ENCODE results near the gene CHURC1. TPM values are rescaled to one million over a fixed set of nuclear protein-coding genes. Genes with fewer than 3 reads are reported as not detected.

Gene CHURC1
- total and polyA plus RNA-seq, 2 donors (not counting 1 experiment from before 2014, with no cell fraction given): 29.7 to 77.1 TPM

GRCh38 chr14:64958201-64958600 is 43.9 kb downstream of the CHURC1 start:
- no peaks in the 10 kb centered on the region for H3K4me1 ChIP-seq (ENCODE audit: control insufficient read depth in 2 of 2, insufficient read depth in 2 of 2, low read length in 2 of 2)
- no peak for TF ChIP-seq CTCF (IDR thresholded peaks at IDR 0.05)
- TF ChIP-seq EZH2 (IDR thresholded peaks at IDR 0.05; ENCODE audit: borderline replicate concordance, insufficient read depth, low read depth, low read length, poor library complexity, severe bottlenecking): no peak
- no peak overlapping the region for H3K9ac ChIP-seq (ENCODE audit: low read length)
- H3K4me3 ChIP-seq (ENCODE audit: control extremely low read depth in 1 of 5, extremely low read depth in 1 of 5, insufficient read depth in 1 of 5, low read depth in 2 of 5, low read length in 4 of 5): no peak overlapping the region
- H3K27me3 Mint-ChIP-seq: no peaks in the 10 kb centered on the region
- H3K27me3 ChIP-seq (replicated peaks in 1 of 4; ENCODE audit: control extremely low read depth in 1 of 4, control insufficient read depth in 3 of 4, insufficient read depth in 4 of 4, low read length in 3 of 4): no peaks in the 10 kb centered on the region
- POLR2A ChIA-PET: no interaction called here
- H3K4me2 ChIP-seq (replicated peaks; ENCODE audit: low read depth, low read length, poor library complexity, severe bottlenecking): no peak overlapping the region
- H4K20me1 ChIP-seq (ENCODE audit: control insufficient read depth, insufficient read depth, low read length, poor library complexity, severe bottlenecking): no peaks in the 10 kb centered on the region
- no CpG with 5 or more reads among the region's 2 CpGs for WGBS (ENCODE audit: insufficient coverage)
- no peak overlapping the region for H3K27ac Mint-ChIP-seq
- no peak overlapping the region for H3K4me3 Mint-ChIP-seq
- H3K36me3 ChIP-seq (replicated peaks in 1 of 2; ENCODE audit: control extremely low read depth in 1 of 2, control insufficient read depth in 1 of 2, extremely low read depth in 1 of 2, insufficient read depth in 2 of 2, low read length in 1 of 2): no peaks in the 10 kb centered on the region
- intact Hi-C loops (cut with micrococcal nuclease): no loop called here
- no peaks in the 10 kb centered on the region for H3K79me2 ChIP-seq (ENCODE audit: control insufficient read depth, insufficient read depth, low read length)
- H2AFZ ChIP-seq (ENCODE audit: insufficient read depth, low read depth, low read length, poor library complexity, severe bottlenecking): no peak overlapping the region
- ATAC-seq (ENCODE audit: low read depth) (no peak), DNase-seq (no peak)
- H3K9me3 Mint-ChIP-seq (ENCODE audit: insufficient read depth): no peaks in the 10 kb centered on the region
- H3K9me3 ChIP-seq (ENCODE audit: control extremely low read depth in 1 of 3, control insufficient read depth in 2 of 3, insufficient read depth in 1 of 3, low read length in 2 of 3): no peaks in the 10 kb centered on the region
- CTCF ChIA-PET: no interaction called here
- H3K4me1 Mint-ChIP-seq: no peaks in the 10 kb centered on the region
- no peak overlapping the region for H3K27ac ChIP-seq (ENCODE audit: low read length in 2 of 2)

- Histone ChIP-seq H2AFZ (ENCODE audit: insufficient read depth, low read depth, low read length, poor library complexity, severe bottlenecking) (no peak overlapping the region), H3K27me3 (replicated peaks in 1 of 4; ENCODE audit: control extremely low read depth in 1 of 4, control insufficient read depth in 3 of 4, insufficient read depth in 4 of 4, low read length in 3 of 4) (no peaks in the 10 kb centered on the region), H3K27ac (ENCODE audit: low read length in 2 of 2) (no peak overlapping the region), H3K9me3 (ENCODE audit: control extremely low read depth in 1 of 3, control insufficient read depth in 2 of 3, insufficient read depth in 1 of 3, low read length in 2 of 3) (no peaks in the 10 kb centered on the region), H3K4me1 (ENCODE audit: control insufficient read depth in 2 of 2, insufficient read depth in 2 of 2, low read length in 2 of 2) (no peaks in the 10 kb centered on the region), H3K36me3 (replicated peaks in 1 of 2; ENCODE audit: control extremely low read depth in 1 of 2, control insufficient read depth in 1 of 2, extremely low read depth in 1 of 2, insufficient read depth in 2 of 2, low read length in 1 of 2) (no peaks in the 10 kb centered on the region), H3K79me2 (ENCODE audit: control insufficient read depth, insufficient read depth, low read length) (no peaks in the 10 kb centered on the region), H3K9ac (ENCODE audit: low read length) (no peak overlapping the region), H4K20me1 (ENCODE audit: control insufficient read depth, insufficient read depth, low read length, poor library complexity, severe bottlenecking) (no peaks in the 10 kb centered on the region), H3K4me2 (replicated peaks; ENCODE audit: low read depth, low read length, poor library complexity, severe bottlenecking) (no peak overlapping the region), H3K4me3 (ENCODE audit: control extremely low read depth in 1 of 5, extremely low read depth in 1 of 5, insufficient read depth in 1 of 5, low read depth in 2 of 5, low read length in 4 of 5) (no peak overlapping the region)
- TF ChIP-seq EZH2 (IDR thresholded peaks at IDR 0.05; ENCODE audit: borderline replicate concordance, insufficient read depth, low read depth, low read length, poor library complexity, severe bottlenecking) (no peak), CTCF (IDR thresholded peaks at IDR 0.05) (no peak)
- no peaks in the 10 kb centered on the region for H3K4me1 Mint-ChIP-seq
- WGBS (ENCODE audit: insufficient coverage): 98% methylated on average over 5 of the region's 5 CpGs
- intact Hi-C loops (cut with micrococcal nuclease): no loop called here
- POLR2A ChIA-PET: no interaction called here
- no peaks in the 10 kb centered on the region for H3K9me3 Mint-ChIP-seq (ENCODE audit: insufficient read depth)
- CTCF ChIA-PET: no interaction called here
- no peak overlapping the region for H3K27ac Mint-ChIP-seq
- H3K4me3 Mint-ChIP-seq: no peak overlapping the region
- ATAC-seq (ENCODE audit: low read depth) (no peak), DNase-seq (no peak)
- H3K27me3 Mint-ChIP-seq: no peaks in the 10 kb centered on the region
These were observed 44.5 kb downstream of the CHURC1 start for GRCh38 chr14:64958743-64959142.

Measured in B cell (primary cell).